GM18505 (cell line): Measurements from ENCODE around the gene ACTL6B.
"Not testable (repeated sequence)": the region's sequence is repeated elsewhere in the genome, so short reads cannot be mapped to it uniquely, and the experiment has no call there.

Experiments used
- ATAC-seq: cut with Tn5 transposase; IDR thresholded peaks from one replicate; pipeline ENCODE4 v1.9.1; 2021; ENCODE audit not compliant: unreplicated experiment
- POLR2A ChIP-seq: IDR thresholded peaks from 4 replicates; pipeline ENCODE4 v1.6.1; 2011; ENCODE audit warnings: borderline replicate concordance; ENCODE audit not compliant: insufficient read depth, insufficient read length; ENCODE audit errors: extremely low read depth

Gene ACTL6B

DNA sequence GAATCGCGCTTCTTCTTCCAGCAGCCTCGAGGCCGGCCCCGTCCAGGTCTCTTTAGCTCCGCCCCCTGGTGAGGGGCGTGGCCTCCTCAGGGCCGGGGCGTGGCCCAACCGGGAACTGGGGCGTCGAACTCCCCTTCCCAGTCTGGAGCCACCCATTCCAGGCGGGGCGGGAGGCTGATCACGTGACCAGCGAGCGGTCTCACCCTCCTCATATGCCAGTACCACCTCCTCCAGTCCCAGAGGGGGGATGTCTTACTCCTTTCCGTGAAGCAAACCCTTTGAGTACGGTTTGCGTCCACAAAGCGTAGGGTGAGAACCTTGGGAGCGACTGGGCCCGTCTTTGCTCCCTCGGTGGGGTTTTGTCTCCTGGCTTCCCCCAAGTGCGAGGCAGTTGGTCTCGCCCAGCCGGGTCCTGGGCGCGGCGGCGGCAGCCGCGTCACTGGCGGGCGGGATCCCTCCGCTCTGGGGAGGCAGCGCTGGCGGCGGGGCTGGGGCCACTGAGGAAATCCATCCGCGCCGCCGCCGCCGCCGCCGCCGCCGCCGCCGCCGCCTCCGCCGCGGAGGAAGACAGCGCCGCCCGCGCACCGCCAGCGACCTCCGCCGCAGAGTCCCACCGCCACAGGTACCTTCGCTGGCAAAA is 17.2 kb upstream of the ACTL6B start, which contains the start of gene GNB2:
Gene GNB2 (plus strand): TSS at position 439 of the 640 bp plus-strand sequence. CDS start 2,526 bp downstream, outside the sequence.
- peak; percentile 49 for TF ChIP-seq POLR2A
- peak; percentile 48 for ATAC-seq

GRCh38 chr7:100671353-100672327 is 15.4 kb upstream of the ACTL6B start:
- no peak for TF ChIP-seq POLR2A

DNA sequence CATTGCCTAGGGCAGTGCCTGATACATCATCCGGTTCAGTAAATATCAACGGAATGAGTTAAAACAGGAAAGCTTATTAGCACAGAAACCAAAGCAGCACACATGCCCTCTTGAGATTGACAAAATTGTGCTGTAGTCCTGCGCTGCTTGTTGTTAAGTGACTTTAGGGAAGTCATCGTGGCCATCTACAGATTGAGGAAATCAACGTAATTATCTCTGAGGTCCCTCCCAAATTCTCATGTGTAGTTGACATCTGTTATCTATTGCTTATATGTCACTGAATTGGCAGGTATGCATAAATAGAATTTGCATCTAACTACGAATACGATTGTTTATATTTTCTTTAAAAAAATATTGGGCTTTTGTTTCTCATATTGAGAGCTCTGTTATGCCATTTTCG is 13.8 kb upstream of the ACTL6B start:
- TF ChIP-seq POLR2A = no peak
- no peak for ATAC-seq

More at GRCh38 chr7:100671353-100672327, 15.4 kb upstream of the ACTL6B start:
- no peak for ATAC-seq

- ATAC-seq = not testable (repeated sequence)
Observed at GRCh38 chr7:100669106-100669505, 12.9 kb upstream of the ACTL6B start.

- no peak for TF ChIP-seq POLR2A
Observed at GRCh38 chr7:100668069-100668449, 11.8 kb upstream of the ACTL6B start.

GRCh38 chr7:100667331-100668068 is 11.3 kb upstream of the ACTL6B start:
- no peak for TF ChIP-seq POLR2A
- no peak for ATAC-seq

More at GRCh38 chr7:100668069-100668449, 11.8 kb upstream of the ACTL6B start:
- ATAC-seq = no peak

- ATAC-seq = no peak
- no peak for TF ChIP-seq POLR2A
Observed at GRCh38 chr7:100665168-100665726, 9.0 kb upstream of the ACTL6B start.

DNA sequence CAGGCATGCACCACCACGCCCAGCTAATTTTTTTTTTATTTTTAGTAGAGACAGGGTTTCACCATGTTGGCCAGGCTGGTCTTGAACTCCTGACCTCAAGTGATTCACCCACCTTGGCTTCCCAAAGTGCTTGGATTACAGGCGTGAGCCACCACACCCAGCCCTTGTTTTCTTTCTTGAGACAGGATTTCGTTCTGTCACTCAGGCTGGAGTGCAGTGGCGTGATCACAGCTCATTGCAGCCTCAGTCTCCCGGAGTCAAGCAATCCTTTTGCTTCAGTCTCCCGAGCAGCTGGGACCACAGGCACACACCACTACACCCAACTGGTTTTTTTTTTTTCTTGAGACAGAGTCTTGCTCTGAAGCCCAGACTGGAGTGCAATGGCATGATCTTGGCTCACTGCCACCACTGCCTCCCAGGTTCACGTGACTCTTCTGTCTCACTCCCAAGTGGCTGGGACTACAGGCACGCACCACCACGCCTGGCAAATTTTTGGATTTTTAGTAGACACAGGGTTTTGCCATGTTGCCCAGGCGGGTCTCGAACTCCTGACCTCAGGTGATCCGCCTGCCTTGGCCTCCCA is 6.0 kb upstream of the ACTL6B start:
- not testable (repeated sequence) for ATAC-seq

DNA sequence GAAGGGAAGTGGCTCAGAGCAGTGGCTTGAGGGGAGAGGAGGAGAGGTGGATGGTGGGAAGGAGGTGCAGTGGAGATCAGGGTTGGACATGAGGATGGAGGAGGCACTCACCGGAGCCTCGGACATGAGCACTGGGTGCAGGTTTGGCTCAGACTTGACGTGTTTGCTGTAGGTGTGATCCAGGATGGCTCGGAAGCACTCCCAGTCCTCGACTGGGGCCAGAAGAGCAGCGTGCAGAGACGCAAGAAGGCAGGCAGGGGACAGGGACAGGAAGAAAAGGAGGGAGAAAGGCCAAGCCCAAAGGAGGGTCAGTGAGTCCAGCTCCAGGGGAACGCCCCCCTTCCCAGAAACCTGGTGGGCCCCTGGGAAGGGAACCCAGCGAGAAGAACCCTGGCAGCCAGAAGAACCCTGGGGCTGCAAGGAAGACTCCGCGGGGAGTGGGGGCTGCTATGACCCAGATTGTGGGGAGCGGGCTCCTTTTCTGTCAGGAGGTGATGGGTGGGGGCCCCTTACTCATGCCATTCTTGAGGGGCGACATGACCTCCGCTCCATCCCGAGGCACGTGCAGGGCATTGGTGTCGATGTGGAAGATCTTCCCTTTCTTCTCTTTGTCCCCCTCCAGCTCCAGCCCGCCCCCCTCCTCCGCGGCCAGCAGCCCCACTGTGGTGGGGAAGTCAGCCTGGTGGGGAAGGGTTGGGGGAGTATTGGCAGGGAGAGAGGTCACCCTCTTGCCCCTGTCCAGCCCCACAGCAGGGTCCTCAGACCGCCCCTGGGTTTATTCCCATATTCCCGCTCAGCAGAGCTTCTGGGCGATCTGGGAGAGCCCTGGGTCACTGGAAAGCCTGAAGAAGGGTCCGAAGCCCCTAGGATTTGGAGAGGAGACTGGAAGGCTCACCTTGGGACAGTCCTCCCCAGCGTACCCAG is 1.1 kb downstream of the ACTL6B start:
- TF ChIP-seq POLR2A = no peak
- ATAC-seq = no peak

DNA sequence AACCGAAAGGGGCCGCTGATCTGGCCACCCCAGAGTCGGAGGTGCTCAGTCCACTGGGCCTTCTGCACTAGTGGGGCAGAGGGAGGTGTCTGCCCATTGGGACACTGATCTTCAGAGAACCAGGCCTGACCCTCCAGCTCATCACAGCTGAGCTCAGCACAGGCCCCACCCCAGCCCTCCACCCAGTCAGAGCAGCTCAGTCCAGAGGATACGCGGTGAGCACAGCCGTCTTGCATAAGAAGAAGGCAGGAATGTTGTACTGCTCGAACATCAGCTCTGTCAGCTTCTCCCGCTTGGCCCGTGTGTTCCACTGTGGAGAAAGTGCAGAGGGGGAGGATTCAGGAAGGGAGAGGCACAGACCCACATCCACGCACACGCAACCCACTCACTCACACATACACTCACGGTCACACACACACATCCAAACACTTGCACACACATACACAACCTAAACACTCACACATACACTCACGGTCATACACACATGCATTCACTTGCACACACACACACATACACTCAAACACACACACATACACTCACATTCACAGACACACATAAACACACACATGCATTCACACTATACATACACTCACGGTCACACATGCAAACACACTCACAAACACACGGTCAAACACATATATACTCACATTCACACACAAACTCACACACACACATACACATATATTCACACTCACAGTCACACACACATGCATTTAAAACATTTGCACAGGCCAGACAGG is 6.3 kb downstream of the ACTL6B start:
- ATAC-seq = no peak
- no peak for TF ChIP-seq POLR2A

DNA sequence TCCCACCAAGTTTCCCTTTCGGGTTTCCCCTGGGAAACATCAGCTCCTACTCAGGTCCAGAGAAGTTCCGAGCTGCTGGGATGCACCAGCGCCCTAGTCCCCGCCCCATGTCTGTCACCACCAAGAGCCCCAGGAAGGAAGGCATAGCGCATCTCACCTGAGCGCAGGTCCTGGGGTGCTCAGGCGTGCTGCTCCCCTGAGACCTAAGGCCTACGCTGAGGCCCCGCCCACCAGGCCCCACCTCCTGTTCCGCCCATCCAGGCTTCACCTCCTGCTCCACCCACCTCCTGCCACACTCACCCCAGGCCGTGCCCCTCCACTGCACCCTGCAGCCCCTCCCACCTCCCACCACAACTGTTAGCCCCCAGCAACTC is 13.7 kb downstream of the ACTL6B start:
- no peak for ATAC-seq
- no peak for TF ChIP-seq POLR2A
